ENCODE results near the gene ZFY. TPM values are rescaled to one million over a fixed set of nuclear protein-coding genes. Genes with fewer than 3 reads are reported as not detected.

Gene ZFY
- total RNA-seq, 1 experiment from 2014 or later, result 0.18 TPM

DNA sequence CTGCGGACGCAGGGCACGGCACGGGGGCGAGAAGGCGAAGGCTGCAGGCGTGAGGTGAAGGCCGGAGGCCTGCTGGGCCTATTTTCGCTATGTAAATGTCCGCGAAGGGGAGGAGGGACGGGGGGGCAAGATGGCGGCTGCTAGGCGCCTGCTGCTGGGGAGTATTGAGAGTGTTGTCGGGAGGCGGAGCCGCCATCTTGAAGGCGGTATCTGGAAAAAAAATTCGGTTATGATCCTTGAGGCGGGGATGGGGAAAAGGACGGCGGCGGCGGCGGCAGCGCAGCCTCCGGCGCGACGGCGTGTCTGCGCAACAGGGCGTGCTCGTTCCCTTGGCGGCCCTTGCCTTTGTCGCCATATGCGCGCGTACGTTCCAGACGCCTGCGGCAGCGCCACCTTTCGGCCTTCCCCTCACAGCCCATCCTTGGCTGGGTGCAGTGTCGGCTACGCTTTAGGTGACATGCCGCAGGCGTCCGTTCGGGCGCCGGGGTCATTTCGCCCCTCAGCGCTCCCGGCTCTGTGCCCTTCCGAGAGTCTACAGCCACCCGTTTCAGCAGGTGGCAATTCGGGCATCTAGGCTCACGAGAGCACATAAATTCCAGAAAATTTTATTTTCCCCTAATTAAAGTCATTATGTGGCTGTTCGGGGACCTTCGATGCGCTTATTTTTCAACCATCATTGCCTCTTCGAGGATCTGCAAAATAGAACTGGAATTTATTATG is 695 bp downstream of the ZFY start:
- in situ Hi-C loops (cut with HindIII; ENCODE audit: low pct_unique_long_range_greater_than_20kb, low sequenced_read_pairs) (no loop called here), intact Hi-C loops (cut with micrococcal nuclease; ENCODE audit: unreplicated experiment) (no loop called here)
- no peak for ATAC-seq
- ChIA-PET CTCF (no interaction called here), POLR2A (no interaction called here)
- TF ChIP-seq, protein P1, sequence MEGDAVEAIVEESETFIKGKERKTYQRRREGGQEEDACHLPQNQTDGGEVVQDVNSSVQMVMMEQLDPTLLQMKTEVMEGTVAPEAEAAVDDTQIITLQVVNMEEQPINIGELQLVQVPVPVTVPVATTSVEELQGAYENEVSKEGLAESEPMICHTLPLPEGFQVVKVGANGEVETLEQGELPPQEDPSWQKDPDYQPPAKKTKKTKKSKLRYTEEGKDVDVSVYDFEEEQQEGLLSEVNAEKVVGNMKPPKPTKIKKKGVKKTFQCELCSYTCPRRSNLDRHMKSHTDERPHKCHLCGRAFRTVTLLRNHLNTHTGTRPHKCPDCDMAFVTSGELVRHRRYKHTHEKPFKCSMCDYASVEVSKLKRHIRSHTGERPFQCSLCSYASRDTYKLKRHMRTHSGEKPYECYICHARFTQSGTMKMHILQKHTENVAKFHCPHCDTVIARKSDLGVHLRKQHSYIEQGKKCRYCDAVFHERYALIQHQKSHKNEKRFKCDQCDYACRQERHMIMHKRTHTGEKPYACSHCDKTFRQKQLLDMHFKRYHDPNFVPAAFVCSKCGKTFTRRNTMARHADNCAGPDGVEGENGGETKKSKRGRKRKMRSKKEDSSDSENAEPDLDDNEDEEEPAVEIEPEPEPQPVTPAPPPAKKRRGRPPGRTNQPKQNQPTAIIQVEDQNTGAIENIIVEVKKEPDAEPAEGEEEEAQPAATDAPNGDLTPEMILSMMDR (IDR thresholded peaks at IDR 0.05), result no peak
- TF ChIP-seq TCF7L2 (IDR thresholded peaks at IDR 0.05; ENCODE audit: low read depth, low read length) (no peak), SIN3A (IDR thresholded peaks at IDR 0.05; ENCODE audit: borderline replicate concordance, insufficient read depth, low read depth, low read length) (no peak), POLR2AphosphoS5 (IDR thresholded peaks at IDR 0.05; ENCODE audit: low read depth, low read length) (no peak)
- no peaks in the 10 kb centered on the region for H3K9me3 ChIP-seq (ENCODE audit: control insufficient read depth, insufficient read depth, low read depth, low read length)
- no TSS peak for BruUV-seq (replicated peaks)
- H3K4me3 ChIP-seq (ENCODE audit: low read depth in 2 of 2, low read length in 2 of 2), result no peak overlapping the region
- no peaks in the 10 kb centered on the region for H3K27me3 ChIP-seq (ENCODE audit: control insufficient read depth, insufficient read depth, low read length)
- no peaks in the 10 kb centered on the region for H3K4me1 ChIP-seq (ENCODE audit: control insufficient read depth, insufficient read depth, low read length)
- no peak for DNase-seq (ENCODE audit: low read depth, low spot score)
- H3K36me3 ChIP-seq (ENCODE audit: control insufficient read depth, insufficient read depth, low read length), result no peaks in the 10 kb centered on the region
- H3K27ac ChIP-seq (ENCODE audit: low read length), result no peak overlapping the region

DNA sequence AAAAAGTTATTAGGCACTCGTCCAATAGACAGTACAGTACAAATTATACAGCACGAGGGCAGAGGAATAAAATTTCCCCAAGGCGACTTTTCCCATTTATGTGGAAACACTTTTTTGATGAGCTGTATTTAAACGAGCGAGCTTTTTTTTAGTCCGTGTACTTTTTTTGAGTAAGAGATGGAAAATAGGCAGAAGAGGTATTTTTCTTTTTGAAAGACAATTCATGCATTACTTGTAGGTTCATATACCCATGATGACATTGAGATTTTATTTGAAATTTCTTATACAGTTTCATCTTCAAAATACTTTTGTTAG is 1.2 kb downstream of the ZFY start:
- in situ Hi-C loops (cut with HindIII; ENCODE audit: low pct_unique_long_range_greater_than_20kb, low sequenced_read_pairs), result no loop called here
- DNase-seq (ENCODE audit: low read depth, low spot score), result no peak
- ChIA-PET POLR2A (no interaction called here), CTCF (no interaction called here)
- Histone ChIP-seq H3K36me3 (ENCODE audit: control insufficient read depth, insufficient read depth, low read length) (no peaks in the 10 kb centered on the region), H3K27me3 (ENCODE audit: control insufficient read depth, insufficient read depth, low read length) (no peaks in the 10 kb centered on the region), H3K9me3 (ENCODE audit: control insufficient read depth, insufficient read depth, low read depth, low read length) (no peaks in the 10 kb centered on the region), H3K4me3 (ENCODE audit: low read depth in 2 of 2, low read length in 2 of 2) (no peak overlapping the region), H3K4me1 (ENCODE audit: control insufficient read depth, insufficient read depth, low read length) (no peaks in the 10 kb centered on the region), H3K27ac (ENCODE audit: low read length) (no peak overlapping the region)
- TF ChIP-seq TCF7L2 (IDR thresholded peaks at IDR 0.05; ENCODE audit: low read depth, low read length) (no peak), SIN3A (IDR thresholded peaks at IDR 0.05; ENCODE audit: borderline replicate concordance, insufficient read depth, low read depth, low read length) (no peak), POLR2AphosphoS5 (IDR thresholded peaks at IDR 0.05; ENCODE audit: low read depth, low read length) (no peak)
- TF ChIP-seq, protein P2, sequence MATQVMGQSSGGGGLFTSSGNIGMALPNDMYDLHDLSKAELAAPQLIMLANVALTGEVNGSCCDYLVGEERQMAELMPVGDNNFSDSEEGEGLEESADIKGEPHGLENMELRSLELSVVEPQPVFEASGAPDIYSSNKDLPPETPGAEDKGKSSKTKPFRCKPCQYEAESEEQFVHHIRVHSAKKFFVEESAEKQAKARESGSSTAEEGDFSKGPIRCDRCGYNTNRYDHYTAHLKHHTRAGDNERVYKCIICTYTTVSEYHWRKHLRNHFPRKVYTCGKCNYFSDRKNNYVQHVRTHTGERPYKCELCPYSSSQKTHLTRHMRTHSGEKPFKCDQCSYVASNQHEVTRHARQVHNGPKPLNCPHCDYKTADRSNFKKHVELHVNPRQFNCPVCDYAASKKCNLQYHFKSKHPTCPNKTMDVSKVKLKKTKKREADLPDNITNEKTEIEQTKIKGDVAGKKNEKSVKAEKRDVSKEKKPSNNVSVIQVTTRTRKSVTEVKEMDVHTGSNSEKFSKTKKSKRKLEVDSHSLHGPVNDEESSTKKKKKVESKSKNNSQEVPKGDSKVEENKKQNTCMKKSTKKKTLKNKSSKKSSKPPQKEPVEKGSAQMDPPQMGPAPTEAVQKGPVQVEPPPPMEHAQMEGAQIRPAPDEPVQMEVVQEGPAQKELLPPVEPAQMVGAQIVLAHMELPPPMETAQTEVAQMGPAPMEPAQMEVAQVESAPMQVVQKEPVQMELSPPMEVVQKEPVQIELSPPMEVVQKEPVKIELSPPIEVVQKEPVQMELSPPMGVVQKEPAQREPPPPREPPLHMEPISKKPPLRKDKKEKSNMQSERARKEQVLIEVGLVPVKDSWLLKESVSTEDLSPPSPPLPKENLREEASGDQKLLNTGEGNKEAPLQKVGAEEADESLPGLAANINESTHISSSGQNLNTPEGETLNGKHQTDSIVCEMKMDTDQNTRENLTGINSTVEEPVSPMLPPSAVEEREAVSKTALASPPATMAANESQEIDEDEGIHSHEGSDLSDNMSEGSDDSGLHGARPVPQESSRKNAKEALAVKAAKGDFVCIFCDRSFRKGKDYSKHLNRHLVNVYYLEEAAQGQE (IDR thresholded peaks at IDR 0.05; ENCODE audit: insufficient read depth in 1 of 2, low read depth in 2 of 2, low read length in 1 of 2), result no peak
- TF ChIP-seq, protein P1 (IDR thresholded peaks at IDR 0.05), result no peak
- ATAC-seq, result no peak
- no TSS peak for BruUV-seq (replicated peaks)
- intact Hi-C loops (cut with micrococcal nuclease; ENCODE audit: unreplicated experiment), result no loop called here

Measured in Panc1 (cell line).